SK-N-SH (cell line): Measurements from ENCODE around the gene RPA1.

Experiments used
- JUND ChIP-seq: IDR thresholded peaks from 2 replicates; pipeline ENCODE4 v1.4.0; 2012
- NRF1 ChIP-seq: IDR thresholded peaks from 2 replicates; pipeline ENCODE4 v1.6.1; 2012; ENCODE audit warnings: low read depth, mild to moderate bottlenecking, low read length
- SMC3 ChIP-seq: IDR thresholded peaks from 2 replicates; pipeline ENCODE4 v1.6.1; 2012; ENCODE audit warnings: low read depth, low read length, improper control_type of control experiment
- TEAD4 ChIP-seq: IDR thresholded peaks from 2 replicates; pipeline ENCODE4 v1.4.0; 2012; ENCODE audit warnings: mild to moderate bottlenecking, borderline replicate concordance; ENCODE audit not compliant: insufficient read depth
- TF ChIP-seq, protein P1 (sequence below): fragments of 200-600 bp; sonication (generic); IDR thresholded peaks from 2 replicates; pipeline ENCODE4 v1.6.1; 2017; ENCODE audit warnings: antibody characterized with exemption, mild to moderate bottlenecking, moderate library complexity

DNA sequence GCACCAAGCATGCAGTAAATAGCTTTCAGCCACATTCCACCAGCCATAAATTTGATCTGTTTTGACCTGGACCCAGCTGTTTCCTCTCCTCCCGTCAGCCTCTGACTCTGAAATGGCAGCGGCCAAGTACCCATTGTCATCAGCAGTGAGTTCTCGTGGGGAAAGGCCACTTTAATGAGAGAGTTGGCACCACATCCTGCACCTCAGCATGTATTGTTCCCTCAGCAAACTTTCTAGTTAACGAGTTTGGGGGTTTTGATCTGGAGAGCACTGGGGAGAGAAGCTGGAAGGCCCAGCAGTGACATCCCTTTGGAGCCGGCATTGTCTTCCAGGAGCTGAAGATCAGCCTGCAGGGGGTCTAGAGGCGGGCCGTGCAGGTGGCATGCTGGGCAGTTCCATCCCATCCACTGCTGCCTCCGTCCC is 84.9 kb downstream of the RPA1 start:
- TF ChIP-seq SMC3 (no peak), NRF1 (no peak), JUND (no peak), TEAD4 (no peak)
- TF ChIP-seq, protein P1, sequence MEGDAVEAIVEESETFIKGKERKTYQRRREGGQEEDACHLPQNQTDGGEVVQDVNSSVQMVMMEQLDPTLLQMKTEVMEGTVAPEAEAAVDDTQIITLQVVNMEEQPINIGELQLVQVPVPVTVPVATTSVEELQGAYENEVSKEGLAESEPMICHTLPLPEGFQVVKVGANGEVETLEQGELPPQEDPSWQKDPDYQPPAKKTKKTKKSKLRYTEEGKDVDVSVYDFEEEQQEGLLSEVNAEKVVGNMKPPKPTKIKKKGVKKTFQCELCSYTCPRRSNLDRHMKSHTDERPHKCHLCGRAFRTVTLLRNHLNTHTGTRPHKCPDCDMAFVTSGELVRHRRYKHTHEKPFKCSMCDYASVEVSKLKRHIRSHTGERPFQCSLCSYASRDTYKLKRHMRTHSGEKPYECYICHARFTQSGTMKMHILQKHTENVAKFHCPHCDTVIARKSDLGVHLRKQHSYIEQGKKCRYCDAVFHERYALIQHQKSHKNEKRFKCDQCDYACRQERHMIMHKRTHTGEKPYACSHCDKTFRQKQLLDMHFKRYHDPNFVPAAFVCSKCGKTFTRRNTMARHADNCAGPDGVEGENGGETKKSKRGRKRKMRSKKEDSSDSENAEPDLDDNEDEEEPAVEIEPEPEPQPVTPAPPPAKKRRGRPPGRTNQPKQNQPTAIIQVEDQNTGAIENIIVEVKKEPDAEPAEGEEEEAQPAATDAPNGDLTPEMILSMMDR = no peak
